Neural progenitor cell (in vitro differentiated cells): ENCODE data around the gene GNAQ.

ENCODE experiments used
- EZH2 ChIP-seq: fragments of 200-600 bp; sonication (generic); IDR thresholded peaks from 2 replicates; pipeline ENCODE4 v1.6.1; 2017; ENCODE audit warnings: antibody characterized with exemption, mild to moderate bottlenecking, moderate library complexity
- EZH2phosphoT487 ChIP-seq: fragments of 200-600 bp; sonication (generic); IDR thresholded peaks from 2 replicates; pipeline ENCODE4 v1.6.1; 2017; ENCODE audit warnings: antibody characterized with exemption
- TF ChIP-seq, protein P1 (sequence below): fragments of 200-600 bp; sonication (generic); IDR thresholded peaks from 2 replicates; pipeline ENCODE4 v1.5.1; 2017; ENCODE audit warnings: antibody characterized with exemption, mild to moderate bottlenecking

- TF ChIP-seq, protein P1, sequence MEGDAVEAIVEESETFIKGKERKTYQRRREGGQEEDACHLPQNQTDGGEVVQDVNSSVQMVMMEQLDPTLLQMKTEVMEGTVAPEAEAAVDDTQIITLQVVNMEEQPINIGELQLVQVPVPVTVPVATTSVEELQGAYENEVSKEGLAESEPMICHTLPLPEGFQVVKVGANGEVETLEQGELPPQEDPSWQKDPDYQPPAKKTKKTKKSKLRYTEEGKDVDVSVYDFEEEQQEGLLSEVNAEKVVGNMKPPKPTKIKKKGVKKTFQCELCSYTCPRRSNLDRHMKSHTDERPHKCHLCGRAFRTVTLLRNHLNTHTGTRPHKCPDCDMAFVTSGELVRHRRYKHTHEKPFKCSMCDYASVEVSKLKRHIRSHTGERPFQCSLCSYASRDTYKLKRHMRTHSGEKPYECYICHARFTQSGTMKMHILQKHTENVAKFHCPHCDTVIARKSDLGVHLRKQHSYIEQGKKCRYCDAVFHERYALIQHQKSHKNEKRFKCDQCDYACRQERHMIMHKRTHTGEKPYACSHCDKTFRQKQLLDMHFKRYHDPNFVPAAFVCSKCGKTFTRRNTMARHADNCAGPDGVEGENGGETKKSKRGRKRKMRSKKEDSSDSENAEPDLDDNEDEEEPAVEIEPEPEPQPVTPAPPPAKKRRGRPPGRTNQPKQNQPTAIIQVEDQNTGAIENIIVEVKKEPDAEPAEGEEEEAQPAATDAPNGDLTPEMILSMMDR, result peak; percentile 9
- TF ChIP-seq EZH2phosphoT487, result no peak
- no peak for TF ChIP-seq EZH2
Observed at GRCh38 chr9:77841739-77842386, 189.7 kb downstream of the GNAQ start.
